SK-N-SH (cell line): ENCODE results near the gene SPON1. TPM values are rescaled to one million over a fixed set of nuclear protein-coding genes. Genes with fewer than 3 reads are reported as not detected.
"Not testable (repeated sequence)": the region's sequence is repeated elsewhere in the genome, so short reads cannot be mapped to it uniquely, and the experiment has no call there.

Source experiments
- CTCF ChIA-PET: fragments of 300-600, 350-600 bp; formaldehyde crosslinking; extraction: SDS; loops from one replicate; lab custom pipeline; 2021; lab: Yijun Ruan, JAX
- POLR2A ChIA-PET: fragments of 350-600 bp; sonication (Branson Sonifier 250); formaldehyde crosslinking; extraction: SDS; loops from one replicate; lab custom pipeline; 2020; ENCODE audit warnings: antibody characterized with exemption, inconsistent platforms; lab: Yijun Ruan, JAX
- DNase-seq: peaks from one replicate; pipeline ENCODE4 v3.0.0; 2012
- H2AFZ ChIP-seq: fragments of 200-600 bp; sonication (generic); 2 replicates; pipeline ENCODE4 v1.8.1; 2016; ENCODE audit warnings: antibody characterized with exemption, mild to moderate bottlenecking, low read depth
- H3F3A ChIP-seq: fragments of 200-600 bp; sonication (generic); replicated peaks from 2 replicates; pipeline ENCODE3; 2016; ENCODE audit warnings: antibody characterized with exemption, mild to moderate bottlenecking; ENCODE audit not compliant: insufficient read depth
- H3K27ac ChIP-seq, 2 experiments: fragments of 200-500 bp in 1 of 2; fragments of 200-600 bp in 1 of 2; sonication (Bioruptor generic) in 1 of 2; sonication (generic), shearing (Covaris generic) in 1 of 2; 2 replicates each; pipeline versions ENCODE4 v1.5.1 to v1.6.1; 2014 to 2016; ENCODE audit warnings: low read depth in 2 of 2, inconsistent platforms in 1 of 2, low read length in 1 of 2, mild to moderate bottlenecking in 1 of 2, mixed read lengths in 1 of 2
- H3K27me3 ChIP-seq: fragments of 200-600 bp; sonication (generic), shearing (Covaris generic); 2 replicates; pipeline ENCODE4 v1.6.1; 2016; ENCODE audit warnings: mixed run types; ENCODE audit not compliant: insufficient read depth
- H3K36me3 ChIP-seq, 2 experiments: fragments of 200-500 bp in 1 of 2; fragments of 200-600 bp in 1 of 2; sonication (Bioruptor generic) in 1 of 2; sonication (generic) in 1 of 2; replicated peaks in 1 of 2; 2 replicates each; pipeline versions ENCODE3 to v1.5.1; 2014 to 2016; ENCODE audit warnings: low read length in 1 of 2, mild to moderate bottlenecking in 1 of 2; ENCODE audit not compliant: insufficient read depth in 2 of 2, control insufficient read depth in 1 of 2
- H3K4me1 ChIP-seq, 2 experiments: fragments of 200-500 bp in 1 of 2; fragments of 200-600 bp in 1 of 2; sonication (Bioruptor generic) in 1 of 2; sonication (generic), shearing (Covaris generic) in 1 of 2; 2 replicates each; pipeline versions ENCODE4 v1.5.1 to v1.6.1; 2014 to 2016; ENCODE audit warnings: low read depth in 1 of 2, low read length in 1 of 2, mixed run types in 1 of 2; ENCODE audit not compliant: insufficient read depth in 2 of 2, control insufficient read depth in 1 of 2
- H3K4me2 ChIP-seq: fragments of 200-600 bp; sonication (generic), shearing (Covaris generic); 2 replicates; pipeline ENCODE4 v1.6.1; 2017; ENCODE audit warnings: mixed run types
- H3K4me3 ChIP-seq, 2 experiments: fragments of 200-500 bp in 1 of 2; fragments of 200-600 bp in 1 of 2; sonication (Bioruptor generic) in 1 of 2; sonication (generic), shearing (Covaris generic) in 1 of 2; 2 replicates each; pipeline versions ENCODE4 v1.5.1 to v1.8.1; 2014 to 2016; ENCODE audit warnings: low read depth in 2 of 2, inconsistent platforms in 1 of 2, low read length in 1 of 2, mild to moderate bottlenecking in 1 of 2, mixed read lengths in 1 of 2, moderate library complexity in 1 of 2
- H3K79me2 ChIP-seq: fragments of 200-600 bp; sonication (generic); 2 replicates; pipeline ENCODE4 v1.8.1; 2017; ENCODE audit warnings: mild to moderate bottlenecking; ENCODE audit not compliant: insufficient read depth
- H3K9ac ChIP-seq: fragments of 200-600 bp; sonication (generic); 2 replicates; pipeline ENCODE4 v1.6.1; 2017; ENCODE audit warnings: mixed run types
- H3K9me2 ChIP-seq: fragments of 200-600 bp; sonication (generic); 2 replicates; pipeline ENCODE4 v1.6.1; 2017; ENCODE audit warnings: mixed run types
- H3K9me3 ChIP-seq: fragments of 200-600 bp; sonication (generic); 2 replicates; pipeline ENCODE4 v1.6.1; 2017; ENCODE audit warnings: mixed run types, mild to moderate bottlenecking, moderate library complexity
- H4K20me1 ChIP-seq: fragments of 200-600 bp; sonication (generic); 2 replicates; pipeline ENCODE4 v1.6.1; 2017; ENCODE audit warnings: mild to moderate bottlenecking, mixed run types; ENCODE audit not compliant: insufficient read depth
- ELF1 ChIP-seq: IDR thresholded peaks from 2 replicates; pipeline ENCODE4 v1.4.0; 2012
- EZH2phosphoT487 ChIP-seq: fragments of 200-600 bp; sonication (generic); IDR thresholded peaks from 2 replicates; pipeline ENCODE4 v1.6.1; 2017; ENCODE audit warnings: low read depth, mixed run types, mild to moderate bottlenecking, antibody characterized with exemption, moderate library complexity, borderline replicate concordance
- GATA2 ChIP-seq: sonication (generic); formaldehyde crosslinking; IDR thresholded peaks from 2 replicates; pipeline ENCODE4 v1.5.0; 2020; ENCODE audit warnings: mild to moderate bottlenecking, missing genetic modification reagents
- RAD21 ChIP-seq: IDR thresholded peaks from 2 replicates; pipeline ENCODE4 v1.6.1; 2012; ENCODE audit warnings: mild to moderate bottlenecking, low read length
- RXRA ChIP-seq: IDR thresholded peaks from 2 replicates; pipeline ENCODE4 v1.4.0; 2012; ENCODE audit warnings: low read depth, mild to moderate bottlenecking, borderline replicate concordance
- WGBS: methylation state at CpG from one replicate; pipeline ENCODE4 v1.1.6; 2017; ENCODE audit warnings: low lambda C conversion rate; 5-methylcytosine and 5-hydroxymethylcytosine counted together
- polyA plus RNA-seq, 3 experiments: library from polyadenylated mRNA; depleted of rRNA; stranded (reverse); fragments of >200 nt; gene quantifications; 2 replicates each; pipeline ENCODE4 v1.2.3, GENCODE V29; 2012
- TF ChIP-seq, protein P1 (sequence below): IDR thresholded peaks from 2 replicates; pipeline ENCODE4 v1.4.0; 2012; ENCODE audit warnings: low read depth, borderline replicate concordance
- TF ChIP-seq, protein P2 (sequence below): IDR thresholded peaks from 2 replicates; pipeline ENCODE4 v1.4.0; 2012; ENCODE audit warnings: low read depth
- TF ChIP-seq, protein P3 (sequence below): fragments of 150-350 bp; IDR thresholded peaks from 2 replicates; pipeline ENCODE4 v1.6.1; 2017; ENCODE audit warnings: antibody characterized with exemption, low read length, low read depth, borderline replicate concordance
- TF ChIP-seq, protein P4 (sequence below): IDR thresholded peaks from 2 replicates; pipeline ENCODE4; 2012

SPON1 gene
- polyA plus RNA-seq, 1 of the 3 experiments (the other 2 are of a cell fraction): not detected

DNA sequence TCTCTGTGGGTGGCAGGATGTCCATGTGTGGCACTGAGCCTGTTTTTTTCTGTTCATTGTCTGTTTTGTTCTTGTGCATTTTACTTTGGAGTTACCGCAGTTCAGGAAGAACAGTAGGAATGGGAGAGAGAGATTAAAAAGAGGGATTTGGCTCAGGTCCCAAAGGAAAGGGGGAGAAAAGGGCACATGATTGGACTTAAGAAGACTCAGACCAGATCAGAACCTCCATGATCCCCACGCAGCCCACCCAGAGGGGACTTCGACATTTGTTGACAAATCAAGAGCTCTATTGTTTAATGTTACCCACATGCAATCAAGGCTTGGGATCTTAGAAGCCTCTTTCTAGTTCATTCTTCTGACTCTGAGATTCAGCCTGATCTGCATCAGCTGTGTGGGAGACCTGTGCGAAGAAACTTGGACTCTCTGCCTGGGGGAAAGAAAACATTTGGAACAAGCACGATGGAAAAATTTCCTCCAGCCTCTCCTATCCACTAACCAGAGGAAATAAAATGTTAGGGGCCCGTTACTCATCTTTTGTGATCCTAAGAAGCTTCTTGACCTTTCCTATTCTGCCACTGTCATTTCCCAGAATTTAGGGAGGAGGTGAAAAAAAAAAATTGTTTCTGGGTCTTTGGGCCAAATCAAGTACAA, 119.2 kb downstream of the SPON1 start:
- ChIA-PET POLR2A (no interaction called here), CTCF (interaction anchor here (1.4 kb wide), 1 partner anchor 67 kb away, joined by 4 read pairs; no protein-coding TSS in a partner anchor)
- H3K4me2 ChIP-seq: no peak overlapping the region
- H3K79me2 ChIP-seq: no peaks in the 10 kb centered on the region
- no peaks in the 10 kb centered on the region for H3K4me1 ChIP-seq
- no peaks in the 10 kb centered on the region for H3K27me3 ChIP-seq
- no peak overlapping the region for H3K4me3 ChIP-seq
- no peaks in the 10 kb centered on the region for H3K36me3 ChIP-seq
- H4K20me1 ChIP-seq: no peaks in the 10 kb centered on the region
- no peaks in the 10 kb centered on the region for H3K9me3 ChIP-seq
- no peak for DNase-seq
- TF ChIP-seq ELF1: no peak
- no peak for TF ChIP-seq RXRA
- TF ChIP-seq, protein P1, sequence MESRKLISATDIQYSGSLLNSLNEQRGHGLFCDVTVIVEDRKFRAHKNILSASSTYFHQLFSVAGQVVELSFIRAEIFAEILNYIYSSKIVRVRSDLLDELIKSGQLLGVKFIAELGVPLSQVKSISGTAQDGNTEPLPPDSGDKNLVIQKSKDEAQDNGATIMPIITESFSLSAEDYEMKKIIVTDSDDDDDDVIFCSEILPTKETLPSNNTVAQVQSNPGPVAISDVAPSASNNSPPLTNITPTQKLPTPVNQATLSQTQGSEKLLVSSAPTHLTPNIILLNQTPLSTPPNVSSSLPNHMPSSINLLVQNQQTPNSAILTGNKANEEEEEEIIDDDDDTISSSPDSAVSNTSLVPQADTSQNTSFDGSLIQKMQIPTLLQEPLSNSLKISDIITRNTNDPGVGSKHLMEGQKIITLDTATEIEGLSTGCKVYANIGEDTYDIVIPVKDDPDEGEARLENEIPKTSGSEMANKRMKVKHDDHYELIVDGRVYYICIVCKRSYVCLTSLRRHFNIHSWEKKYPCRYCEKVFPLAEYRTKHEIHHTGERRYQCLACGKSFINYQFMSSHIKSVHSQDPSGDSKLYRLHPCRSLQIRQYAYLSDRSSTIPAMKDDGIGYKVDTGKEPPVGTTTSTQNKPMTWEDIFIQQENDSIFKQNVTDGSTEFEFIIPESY: no peak
- no peak overlapping the region for H3K9ac ChIP-seq
- 35% methylated on average over 6 of the region's 6 CpGs for WGBS
- H3K9me2 ChIP-seq: 0 out of 2 replicates have a peak, but pooled peaks cover 3% of the 10 kb centered on the region
- H3K27ac ChIP-seq: no peak overlapping the region
- no peak overlapping the region for H2AFZ ChIP-seq
- no peaks in the 10 kb centered on the region for H3F3A ChIP-seq

DNA sequence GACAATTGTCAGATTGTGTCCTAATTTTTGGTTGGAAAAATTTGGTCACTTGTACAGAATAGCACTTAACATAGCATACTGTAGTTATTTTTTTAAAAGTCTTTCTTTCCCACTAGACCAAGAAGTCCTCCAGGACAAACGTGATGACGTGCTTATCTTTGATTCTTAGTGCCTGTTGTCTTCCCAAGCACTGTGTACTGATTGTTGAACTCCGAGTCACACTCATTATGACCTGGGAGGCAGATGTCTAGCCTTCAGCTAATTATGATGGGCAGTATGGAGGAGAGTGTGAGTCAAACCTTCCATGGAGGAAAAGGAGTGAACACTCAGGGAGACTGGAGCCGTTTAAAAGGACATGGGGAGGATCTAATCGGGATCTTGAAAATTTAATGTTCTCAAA, 119.8 kb downstream of the SPON1 start:
- Histone ChIP-seq H3K9me2 (0 out of 2 replicates have a peak, but pooled peaks cover 3% of the 10 kb centered on the region), H3K4me3 (no peak overlapping the region), H3K9ac (no peak overlapping the region), H3F3A (no peaks in the 10 kb centered on the region), H3K27ac (no peak overlapping the region), H3K27me3 (no peaks in the 10 kb centered on the region), H3K9me3 (no peaks in the 10 kb centered on the region), H3K4me2 (no peak overlapping the region), H2AFZ (no peak overlapping the region), H3K79me2 (no peaks in the 10 kb centered on the region), H3K4me1 (no peaks in the 10 kb centered on the region), H4K20me1 (no peaks in the 10 kb centered on the region), H3K36me3 (no peaks in the 10 kb centered on the region)
- POLR2A ChIA-PET: no interaction called here
- CTCF ChIA-PET: interaction anchor here (1.4 kb wide), 1 partner anchor 66 kb away, joined by 4 read pairs; no protein-coding TSS in a partner anchor
- TF ChIP-seq, protein P2, sequence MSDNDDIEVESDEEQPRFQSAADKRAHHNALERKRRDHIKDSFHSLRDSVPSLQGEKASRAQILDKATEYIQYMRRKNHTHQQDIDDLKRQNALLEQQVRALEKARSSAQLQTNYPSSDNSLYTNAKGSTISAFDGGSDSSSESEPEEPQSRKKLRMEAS: no peak
- TF ChIP-seq, protein P3, sequence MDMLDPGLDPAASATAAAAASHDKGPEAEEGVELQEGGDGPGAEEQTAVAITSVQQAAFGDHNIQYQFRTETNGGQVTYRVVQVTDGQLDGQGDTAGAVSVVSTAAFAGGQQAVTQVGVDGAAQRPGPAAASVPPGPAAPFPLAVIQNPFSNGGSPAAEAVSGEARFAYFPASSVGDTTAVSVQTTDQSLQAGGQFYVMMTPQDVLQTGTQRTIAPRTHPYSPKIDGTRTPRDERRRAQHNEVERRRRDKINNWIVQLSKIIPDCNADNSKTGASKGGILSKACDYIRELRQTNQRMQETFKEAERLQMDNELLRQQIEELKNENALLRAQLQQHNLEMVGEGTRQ: no peak
- TF ChIP-seq, protein P4, sequence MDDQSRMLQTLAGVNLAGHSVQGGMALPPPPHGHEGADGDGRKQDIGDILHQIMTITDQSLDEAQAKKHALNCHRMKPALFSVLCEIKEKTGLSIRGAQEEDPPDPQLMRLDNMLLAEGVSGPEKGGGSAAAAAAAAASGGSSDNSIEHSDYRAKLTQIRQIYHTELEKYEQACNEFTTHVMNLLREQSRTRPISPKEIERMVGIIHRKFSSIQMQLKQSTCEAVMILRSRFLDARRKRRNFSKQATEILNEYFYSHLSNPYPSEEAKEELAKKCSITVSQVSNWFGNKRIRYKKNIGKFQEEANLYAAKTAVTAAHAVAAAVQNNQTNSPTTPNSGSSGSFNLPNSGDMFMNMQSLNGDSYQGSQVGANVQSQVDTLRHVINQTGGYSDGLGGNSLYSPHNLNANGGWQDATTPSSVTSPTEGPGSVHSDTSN: no peak
- TF ChIP-seq RAD21: no peak
- no peak for TF ChIP-seq GATA2 (CRISPR knock-in tag)
- no peak for TF ChIP-seq EZH2phosphoT487
- TF ChIP-seq RXRA: no peak
- TF ChIP-seq, protein P1: no peak
- DNase-seq: no peak
- 14% methylated on average over 5 of the region's 5 CpGs for WGBS

DNA sequence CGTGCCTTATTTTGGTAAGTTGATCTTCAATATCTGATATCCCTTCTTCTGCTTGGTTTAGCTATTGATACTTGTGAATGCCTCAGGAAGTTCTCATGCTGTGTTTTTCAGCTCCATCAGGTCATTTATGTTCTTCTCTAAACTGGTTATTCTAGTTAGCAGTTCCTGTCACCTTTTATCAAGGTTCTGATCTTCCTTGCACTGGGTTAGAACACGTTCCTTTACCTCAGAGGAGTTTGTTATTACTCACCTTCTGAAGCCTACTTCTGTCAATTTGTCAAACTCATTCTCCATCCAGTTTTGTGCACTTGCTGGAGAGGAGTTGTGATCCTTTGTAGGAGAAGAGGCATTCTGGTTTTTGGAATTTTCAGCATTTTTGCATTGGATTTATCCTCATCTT, 126.3 kb downstream of the SPON1 start:
- H3K9ac ChIP-seq, H3K4me1 ChIP-seq, H3K36me3 ChIP-seq, H3K4me2 ChIP-seq, H3K79me2 ChIP-seq, H4K20me1 ChIP-seq, H2AFZ ChIP-seq, CTCF ChIA-PET, POLR2A ChIA-PET, H3K9me3 ChIP-seq, H3K4me3 ChIP-seq, H3K9me2 ChIP-seq, H3K27ac ChIP-seq, H3F3A ChIP-seq, DNase-seq: not testable (repeated sequence)
- peaks cover 22% of the 10 kb centered on the region; the same call in 1 of the 2 replicates for H3K27me3 ChIP-seq
- 13% methylated on average over 2 of the region's 2 CpGs for WGBS
